K562 (cell line): ENCODE measurements around the gene FTL. TPM values are rescaled to one million over a fixed set of nuclear protein-coding genes. Genes with fewer than 3 reads are reported as not detected.

Source experiments
- ATAC-seq: fragments of 200-7000 bp; cut with Tn5 transposase; 3 replicates; pipeline ENCODE4 v1.9.1; 2020; ENCODE audit warnings: moderate library complexity
- BruUV-seq: library from RNA; stranded (reverse); fragments of 400-500 nt; replicated peaks from 2 replicates; lab custom pipeline; 2021; lab: Mats Ljungman, UMichigan
- CTCF ChIA-PET: fragments of 300-600 bp; formaldehyde crosslinking; extraction: SDS; loops from one replicate; lab custom pipeline; 2021; ENCODE audit warnings: low intra/inter-chr PET ratio; lab: Yijun Ruan, JAX
- POLR2A ChIA-PET: fragments of 300-600, 350-650 bp; sonication (Branson Sonifier 250); formaldehyde crosslinking; extraction: SDS; loops from one replicate; lab custom pipeline; 2021; ENCODE audit warnings: antibody characterized with exemption, inconsistent platforms; lab: Yijun Ruan, JAX
- DNase-seq, 4 experiments: peaks; one replicate each; pipeline versions ENCODE4 v3.0.0 to v3.0.0-alpha.2; 2011 to 2018; ENCODE audit warnings: low spot score in 3 of 4, mixed read lengths in 3 of 4; ENCODE audit errors: extremely low read depth in 1 of 4
- FAIRE-seq: peaks from 2 replicates; lab custom pipeline; 2011; peaks lifted over from hg19 to GRCh38; lab: Jason Lieb, UNC
- H2AFZ ChIP-seq: 2 replicates; pipeline ENCODE4 v1.6.0; 2011; ENCODE audit warnings: low read depth, low read length, control low read depth, inconsistent platforms
- H3K27ac ChIP-seq: fragments of 200-600 bp; 3 replicates; pipeline ENCODE4 v1.8.0; 2011; ENCODE audit warnings: low read depth, mild to moderate bottlenecking, control low read depth, inconsistent platforms, low read length, moderate library complexity, mixed read lengths; ENCODE audit errors: extremely low read depth
- H3K27me3 ChIP-seq, 2 experiments: fragments of 300-600 bp in 1 of 2; 2 replicates in 1 of 2; 3 replicates in 1 of 2; pipeline versions ENCODE4 v1.6.0 to v1.8.0; 2011; ENCODE audit warnings: inconsistent platforms in 2 of 2, low read length in 2 of 2, mild to moderate bottlenecking in 1 of 2, mixed read lengths in 1 of 2, moderate library complexity in 1 of 2; ENCODE audit not compliant: control insufficient read depth in 2 of 2, insufficient read depth in 2 of 2
- H3K36me3 ChIP-seq: fragments of 300-600 bp; 3 replicates; pipeline ENCODE4 v1.8.0; 2011; ENCODE audit warnings: mild to moderate bottlenecking, low read length, inconsistent platforms; ENCODE audit not compliant: control insufficient read depth, insufficient read depth
- H3K4me1 ChIP-seq, 2 experiments: fragments of 200-600 bp in 1 of 2; replicated peaks in 1 of 2; 2 replicates in 1 of 2; 3 replicates in 1 of 2; pipeline versions ENCODE4 v1.5.1 to v1.8.0; 2011; ENCODE audit warnings: inconsistent platforms in 2 of 2, low read length in 2 of 2, mild to moderate bottlenecking in 1 of 2, mixed read lengths in 1 of 2, moderate library complexity in 1 of 2; ENCODE audit not compliant: control insufficient read depth in 2 of 2, insufficient read depth in 2 of 2
- H3K4me2 ChIP-seq: 2 replicates; pipeline ENCODE4 v1.6.1; 2011; ENCODE audit warnings: low read length, control low read depth, inconsistent platforms, mixed read lengths; ENCODE audit not compliant: insufficient read depth
- H3K4me3 ChIP-seq: fragments of 200-600 bp; sonication (generic), shearing (Covaris generic); 2 replicates; pipeline ENCODE4 v1.5.1; 2016; ENCODE audit warnings: control low read depth, inconsistent platforms
- H3K79me2 ChIP-seq: fragments of 200-600 bp; 3 replicates; pipeline ENCODE4 v1.8.0; 2011; ENCODE audit warnings: low read length, inconsistent platforms; ENCODE audit not compliant: control insufficient read depth, insufficient read depth
- H3K9ac ChIP-seq, 2 experiments: 2 replicates each; pipeline versions ENCODE4 v1.6.0 to v1.6.1; 2011; ENCODE audit warnings: low read depth in 2 of 2, low read length in 2 of 2, control low read depth in 1 of 2, inconsistent platforms in 1 of 2, mild to moderate bottlenecking in 1 of 2, mixed read lengths in 1 of 2; ENCODE audit not compliant: insufficient read depth in 1 of 2
- H3K9me1 ChIP-seq: one replicate; pipeline ENCODE4 v1.6.0; 2011; ENCODE audit warnings: inconsistent platforms, mild to moderate bottlenecking, low read length, moderate library complexity; ENCODE audit not compliant: control insufficient read depth, insufficient read depth
- H3K9me3 ChIP-seq: replicated peaks from 2 replicates; pipeline ENCODE4 v1.5.1; 2011; ENCODE audit warnings: low read depth, low read length, inconsistent platforms; ENCODE audit not compliant: control insufficient read depth, insufficient read depth
- H4K20me1 ChIP-seq: replicated peaks from 2 replicates; pipeline ENCODE4 v1.6.1; 2011; ENCODE audit warnings: low read length, inconsistent platforms, mixed read lengths; ENCODE audit not compliant: control insufficient read depth, insufficient read depth
- WGBS: fragments of 100-300 bp; shearing (Covaris generic); methylation state at CpG from one replicate; pipeline ENCODE4 v1.1.6; 2016; ENCODE audit warnings: low coverage, mixed read lengths; ENCODE audit not compliant: insufficient coverage; ENCODE audit errors: missing lambda C conversion rate; 5-methylcytosine and 5-hydroxymethylcytosine counted together
- in situ Hi-C: fragments of 300-500 bp; cut with MboI; formaldehyde crosslinking; loops from 4 replicates; pipeline ENCODE4 v1.15.0; 2018; ENCODE audit warnings: inconsistent platforms, mixed read lengths
- intact Hi-C: fragments of 100-400 bp; cut with micrococcal nuclease; formaldehyde crosslinking; loops from 2 replicates; pipeline ENCODE4 v1.14.2; 2022
- polyA plus RNA-seq, 8 experiments: library from polyadenylated mRNA; depleted of rRNA in 4 of 8; stranded (reverse) in 5 of 8; unstranded in 3 of 8; fragments of >200 nt; fragmentation: Nextera tagmentation in 2 of 8; fragmentation: Illumina TruSeq in 1 of 8; extraction: Ambion mirVana in 2 of 8; extraction: Trizol in 1 of 8; gene quantifications; 2 replicates each; pipeline versions ENCODE4 v1.2.1 to v1.2.3, GENCODE V29; 2011 to 2014; ENCODE audit warnings: inconsistent platforms in 1 of 8, missing spikeins in 1 of 8
- total RNA-seq, 7 experiments: library from RNA; depleted of rRNA in 6 of 7; stranded (reverse); fragments of >200 nt in 6 of 7; fragmentation: Illumina TruSeq in 2 of 7; extraction: Trizol in 2 of 7; gene quantifications; 2 replicates each; pipeline versions ENCODE4 v1.2.1 to v1.2.3, GENCODE V29; 2011 to 2021; ENCODE audit warnings: low replicate concordance in 1 of 7
- TF ChIP-seq, protein P1 (sequence below): sonication (generic); formaldehyde crosslinking; IDR thresholded peaks from 2 replicates; pipeline ENCODE4 v1.8.1; 2023; ENCODE audit warnings: mild to moderate bottlenecking, missing genetic modification reagents
- TF ChIP-seq, protein P2 (sequence below): fragments of 200-600 bp; sonication (generic); IDR thresholded peaks from one replicate; pipeline ENCODE4 v1.6.1; 2012; ENCODE audit warnings: mild to moderate bottlenecking, low read depth, low read length, inconsistent platforms

The FTL gene
- total and polyA plus RNA-seq, 9 of the 15 experiments (the other 6 are each of a cell fraction or from before 2014, with no cell fraction given): 1,231 to 27,415 (median 3,965) TPM

DNA sequence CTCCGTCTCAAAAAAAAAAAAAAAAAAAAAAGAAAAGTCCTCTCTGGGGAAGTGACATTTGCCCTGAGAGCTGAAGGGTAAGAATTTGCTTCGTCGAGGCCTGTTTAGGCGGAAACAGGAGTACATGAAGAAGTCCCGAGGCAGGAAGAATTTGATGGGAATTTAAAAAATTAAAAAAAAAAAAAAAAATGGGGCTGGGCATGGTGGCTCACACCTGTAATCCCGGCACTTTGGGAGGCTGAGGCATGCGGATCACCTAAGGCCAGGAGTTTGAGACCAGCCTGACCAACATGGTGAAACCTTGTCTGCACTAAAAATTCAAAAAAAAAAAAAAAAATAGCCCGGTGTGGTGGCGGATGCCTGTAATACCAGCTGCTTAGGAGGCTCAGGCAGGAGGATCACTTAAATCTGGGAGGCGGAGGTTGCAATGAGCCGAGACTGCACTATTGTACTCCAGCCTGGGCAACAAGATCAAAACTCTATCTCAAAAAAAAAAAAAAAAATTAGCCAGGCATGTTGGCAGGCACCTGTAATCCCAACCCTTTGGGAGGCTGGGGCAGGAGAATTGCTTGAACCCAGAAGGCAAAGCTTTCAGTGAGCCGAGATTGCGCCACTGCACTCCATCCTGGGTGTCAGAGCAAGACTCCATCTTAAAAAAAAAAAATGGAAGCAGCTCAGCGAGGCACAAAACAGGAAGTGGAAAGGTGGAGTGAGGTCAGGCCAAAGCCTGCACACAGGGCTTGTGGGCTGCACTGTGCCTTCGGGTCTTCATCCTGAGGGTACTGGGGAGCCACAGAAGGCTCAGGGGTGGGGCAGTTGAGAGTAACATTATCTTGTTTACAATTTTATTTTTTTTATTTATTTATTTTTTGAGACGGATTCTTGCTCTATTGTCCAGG, 5.5 kb upstream of the FTL start (continued):
- TF ChIP-seq, protein P1, sequence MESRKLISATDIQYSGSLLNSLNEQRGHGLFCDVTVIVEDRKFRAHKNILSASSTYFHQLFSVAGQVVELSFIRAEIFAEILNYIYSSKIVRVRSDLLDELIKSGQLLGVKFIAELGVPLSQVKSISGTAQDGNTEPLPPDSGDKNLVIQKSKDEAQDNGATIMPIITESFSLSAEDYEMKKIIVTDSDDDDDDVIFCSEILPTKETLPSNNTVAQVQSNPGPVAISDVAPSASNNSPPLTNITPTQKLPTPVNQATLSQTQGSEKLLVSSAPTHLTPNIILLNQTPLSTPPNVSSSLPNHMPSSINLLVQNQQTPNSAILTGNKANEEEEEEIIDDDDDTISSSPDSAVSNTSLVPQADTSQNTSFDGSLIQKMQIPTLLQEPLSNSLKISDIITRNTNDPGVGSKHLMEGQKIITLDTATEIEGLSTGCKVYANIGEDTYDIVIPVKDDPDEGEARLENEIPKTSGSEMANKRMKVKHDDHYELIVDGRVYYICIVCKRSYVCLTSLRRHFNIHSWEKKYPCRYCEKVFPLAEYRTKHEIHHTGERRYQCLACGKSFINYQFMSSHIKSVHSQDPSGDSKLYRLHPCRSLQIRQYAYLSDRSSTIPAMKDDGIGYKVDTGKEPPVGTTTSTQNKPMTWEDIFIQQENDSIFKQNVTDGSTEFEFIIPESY (CRISPR knock-in tag): peak; percentile 81; the same call in 1 of the 2 replicates

DNA sequence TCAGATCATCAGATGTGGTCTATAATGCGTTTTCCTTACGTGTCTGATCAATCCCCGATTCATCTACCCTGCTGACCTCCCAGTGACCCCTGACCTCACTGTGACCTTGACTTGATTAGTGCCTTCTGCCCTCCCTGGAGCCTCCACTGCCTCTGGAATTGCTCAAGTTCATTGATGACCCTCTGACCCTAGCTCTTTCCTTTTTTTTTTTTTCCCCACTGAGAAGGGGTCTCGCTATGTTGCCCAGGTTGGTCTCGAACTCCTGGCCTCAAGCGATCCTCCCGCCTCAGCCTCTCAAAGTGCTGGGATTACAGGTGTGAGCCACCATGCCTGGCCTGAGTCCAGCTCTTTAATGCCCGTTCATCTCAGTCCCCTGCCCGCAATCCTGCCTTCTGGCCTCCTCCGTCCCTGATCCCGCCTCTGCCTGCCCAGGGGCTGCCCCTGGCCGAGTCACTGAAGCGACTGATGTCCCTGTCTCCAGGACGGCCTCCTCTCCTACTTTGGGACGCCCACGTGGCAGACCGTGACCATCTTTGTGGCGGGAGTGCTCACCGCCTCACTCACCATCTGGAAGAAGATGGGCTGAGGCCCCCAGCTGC, 4.0 kb upstream of the FTL start:
- Histone ChIP-seq H3K27me3 (no peaks in the 10 kb centered on the region), H3K9ac (peak overlapping the region in 1 of 2 experiments; percentile 93; a peak in 1 of 4 replicates), H3K79me2 (peaks cover 41% of the 10 kb centered on the region), H3K9me1 (no peaks in the 10 kb centered on the region), H3K27ac (peak overlapping the region; percentile 99), H3K9me3 (no peaks in the 10 kb centered on the region), H2AFZ (no peak overlapping the region), H3K4me3 (no peak overlapping the region), H3K4me2 (no peak overlapping the region), H3K36me3 (peaks cover 27% of the 10 kb centered on the region), H3K4me1 (peaks cover 21 to 43% of the 10 kb centered on the region in 2 experiments), H4K20me1 (peaks cover 10% of the 10 kb centered on the region)
- no peak for ATAC-seq
- FAIRE-seq: no peak
- ChIA-PET POLR2A (interaction anchor here (1.3 to 1.9 kb wide), 4 partner anchors 10 to 89 kb away, joined by 4 to 43 read pairs (median 8); partner anchors contain the start of gene PPP1R15A), CTCF (no interaction called here)
- WGBS: 73% methylated on average over 10 of the region's 19 CpGs
- no TSS peak for BruUV-seq
- in situ Hi-C loops: loop anchor here (10.0 kb wide), 1 partner anchor 86 kb away; the partner anchor contains the start of gene PPP1R15A
- intact Hi-C loops: no loop called here
- DNase-seq: peak in 1 of 4 experiments; percentile 39
- TF ChIP-seq, protein P2, sequence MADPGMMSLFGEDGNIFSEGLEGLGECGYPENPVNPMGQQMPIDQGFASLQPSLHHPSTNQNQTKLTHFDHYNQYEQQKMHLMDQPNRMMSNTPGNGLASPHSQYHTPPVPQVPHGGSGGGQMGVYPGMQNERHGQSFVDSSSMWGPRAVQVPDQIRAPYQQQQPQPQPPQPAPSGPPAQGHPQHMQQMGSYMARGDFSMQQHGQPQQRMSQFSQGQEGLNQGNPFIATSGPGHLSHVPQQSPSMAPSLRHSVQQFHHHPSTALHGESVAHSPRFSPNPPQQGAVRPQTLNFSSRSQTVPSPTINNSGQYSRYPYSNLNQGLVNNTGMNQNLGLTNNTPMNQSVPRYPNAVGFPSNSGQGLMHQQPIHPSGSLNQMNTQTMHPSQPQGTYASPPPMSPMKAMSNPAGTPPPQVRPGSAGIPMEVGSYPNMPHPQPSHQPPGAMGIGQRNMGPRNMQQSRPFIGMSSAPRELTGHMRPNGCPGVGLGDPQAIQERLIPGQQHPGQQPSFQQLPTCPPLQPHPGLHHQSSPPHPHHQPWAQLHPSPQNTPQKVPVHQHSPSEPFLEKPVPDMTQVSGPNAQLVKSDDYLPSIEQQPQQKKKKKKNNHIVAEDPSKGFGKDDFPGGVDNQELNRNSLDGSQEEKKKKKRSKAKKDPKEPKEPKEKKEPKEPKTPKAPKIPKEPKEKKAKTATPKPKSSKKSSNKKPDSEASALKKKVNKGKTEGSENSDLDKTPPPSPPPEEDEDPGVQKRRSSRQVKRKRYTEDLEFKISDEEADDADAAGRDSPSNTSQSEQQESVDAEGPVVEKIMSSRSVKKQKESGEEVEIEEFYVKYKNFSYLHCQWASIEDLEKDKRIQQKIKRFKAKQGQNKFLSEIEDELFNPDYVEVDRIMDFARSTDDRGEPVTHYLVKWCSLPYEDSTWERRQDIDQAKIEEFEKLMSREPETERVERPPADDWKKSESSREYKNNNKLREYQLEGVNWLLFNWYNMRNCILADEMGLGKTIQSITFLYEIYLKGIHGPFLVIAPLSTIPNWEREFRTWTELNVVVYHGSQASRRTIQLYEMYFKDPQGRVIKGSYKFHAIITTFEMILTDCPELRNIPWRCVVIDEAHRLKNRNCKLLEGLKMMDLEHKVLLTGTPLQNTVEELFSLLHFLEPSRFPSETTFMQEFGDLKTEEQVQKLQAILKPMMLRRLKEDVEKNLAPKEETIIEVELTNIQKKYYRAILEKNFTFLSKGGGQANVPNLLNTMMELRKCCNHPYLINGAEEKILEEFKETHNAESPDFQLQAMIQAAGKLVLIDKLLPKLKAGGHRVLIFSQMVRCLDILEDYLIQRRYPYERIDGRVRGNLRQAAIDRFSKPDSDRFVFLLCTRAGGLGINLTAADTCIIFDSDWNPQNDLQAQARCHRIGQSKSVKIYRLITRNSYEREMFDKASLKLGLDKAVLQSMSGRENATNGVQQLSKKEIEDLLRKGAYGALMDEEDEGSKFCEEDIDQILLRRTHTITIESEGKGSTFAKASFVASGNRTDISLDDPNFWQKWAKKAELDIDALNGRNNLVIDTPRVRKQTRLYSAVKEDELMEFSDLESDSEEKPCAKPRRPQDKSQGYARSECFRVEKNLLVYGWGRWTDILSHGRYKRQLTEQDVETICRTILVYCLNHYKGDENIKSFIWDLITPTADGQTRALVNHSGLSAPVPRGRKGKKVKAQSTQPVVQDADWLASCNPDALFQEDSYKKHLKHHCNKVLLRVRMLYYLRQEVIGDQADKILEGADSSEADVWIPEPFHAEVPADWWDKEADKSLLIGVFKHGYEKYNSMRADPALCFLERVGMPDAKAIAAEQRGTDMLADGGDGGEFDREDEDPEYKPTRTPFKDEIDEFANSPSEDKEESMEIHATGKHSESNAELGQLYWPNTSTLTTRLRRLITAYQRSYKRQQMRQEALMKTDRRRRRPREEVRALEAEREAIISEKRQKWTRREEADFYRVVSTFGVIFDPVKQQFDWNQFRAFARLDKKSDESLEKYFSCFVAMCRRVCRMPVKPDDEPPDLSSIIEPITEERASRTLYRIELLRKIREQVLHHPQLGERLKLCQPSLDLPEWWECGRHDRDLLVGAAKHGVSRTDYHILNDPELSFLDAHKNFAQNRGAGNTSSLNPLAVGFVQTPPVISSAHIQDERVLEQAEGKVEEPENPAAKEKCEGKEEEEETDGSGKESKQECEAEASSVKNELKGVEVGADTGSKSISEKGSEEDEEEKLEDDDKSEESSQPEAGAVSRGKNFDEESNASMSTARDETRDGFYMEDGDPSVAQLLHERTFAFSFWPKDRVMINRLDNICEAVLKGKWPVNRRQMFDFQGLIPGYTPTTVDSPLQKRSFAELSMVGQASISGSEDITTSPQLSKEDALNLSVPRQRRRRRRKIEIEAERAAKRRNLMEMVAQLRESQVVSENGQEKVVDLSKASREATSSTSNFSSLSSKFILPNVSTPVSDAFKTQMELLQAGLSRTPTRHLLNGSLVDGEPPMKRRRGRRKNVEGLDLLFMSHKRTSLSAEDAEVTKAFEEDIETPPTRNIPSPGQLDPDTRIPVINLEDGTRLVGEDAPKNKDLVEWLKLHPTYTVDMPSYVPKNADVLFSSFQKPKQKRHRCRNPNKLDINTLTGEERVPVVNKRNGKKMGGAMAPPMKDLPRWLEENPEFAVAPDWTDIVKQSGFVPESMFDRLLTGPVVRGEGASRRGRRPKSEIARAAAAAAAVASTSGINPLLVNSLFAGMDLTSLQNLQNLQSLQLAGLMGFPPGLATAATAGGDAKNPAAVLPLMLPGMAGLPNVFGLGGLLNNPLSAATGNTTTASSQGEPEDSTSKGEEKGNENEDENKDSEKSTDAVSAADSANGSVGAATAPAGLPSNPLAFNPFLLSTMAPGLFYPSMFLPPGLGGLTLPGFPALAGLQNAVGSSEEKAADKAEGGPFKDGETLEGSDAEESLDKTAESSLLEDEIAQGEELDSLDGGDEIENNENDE: no peak
